IMR-90 (cell line): ENCODE measurements around the gene MICU1. TPM values are rescaled to one million over a fixed set of nuclear protein-coding genes. Genes with fewer than 3 reads are reported as not detected.
A peak's percentile ranks its signal among the peaks of the same experiment; 100 is the strongest.

Experiments
- ATAC-seq: fragments of 200-7000 bp; cut with Tn5 transposase; 2 replicates; pipeline ENCODE4 v1.9.1; 2020; ENCODE audit warnings: low read depth, mild to moderate bottlenecking, moderate library complexity
- BruUV-seq: library from RNA; stranded (reverse); fragments of 400-500 nt; replicated peaks from 2 replicates; lab custom pipeline; 2021; lab: Mats Ljungman, UMichigan
- CTCF ChIA-PET: fragments of 300-600 bp; formaldehyde crosslinking; extraction: SDS; loops from one replicate; lab custom pipeline; 2021; ENCODE audit warnings: antibody characterized with exemption; lab: Yijun Ruan, JAX
- POLR2A ChIA-PET: fragments of 300-600 bp; sonication (Branson Sonifier 250); formaldehyde crosslinking; loops from one replicate; lab custom pipeline; 2022; ENCODE audit warnings: antibody characterized with exemption; ENCODE audit not compliant: unreplicated experiment; lab: Charles Lee
- DNase-seq: peaks from one replicate; pipeline ENCODE4 v3.0.0; 2013
- H2AFZ ChIP-seq: replicated peaks from 2 replicates; pipeline ENCODE3; 2013; ENCODE audit warnings: low read length, mild to moderate bottlenecking; ENCODE audit not compliant: poor library complexity
- H2AK5ac ChIP-seq: 2 replicates; pipeline ENCODE4 v1.6.1; 2013; ENCODE audit warnings: low read depth, low read length, inconsistent platforms
- H2AK9ac ChIP-seq: replicated peaks from 2 replicates; pipeline ENCODE3; 2013; ENCODE audit warnings: mild to moderate bottlenecking, low read depth, low read length, moderate library complexity; ENCODE audit not compliant: poor library complexity
- H2BK120ac ChIP-seq: 2 replicates; pipeline ENCODE4 v1.6.1; 2013; ENCODE audit warnings: low read depth, low read length, inconsistent platforms
- H2BK15ac ChIP-seq: 3 replicates; pipeline ENCODE4 v1.6.1; 2013; ENCODE audit warnings: low read depth, low read length, inconsistent platforms
- H2BK20ac ChIP-seq: 2 replicates; pipeline ENCODE4 v1.6.1; 2013; ENCODE audit warnings: low read depth, mild to moderate bottlenecking, inconsistent platforms, low read length, moderate library complexity
- H2BK5ac ChIP-seq: 2 replicates; pipeline ENCODE4 v1.6.1; 2013; ENCODE audit warnings: mild to moderate bottlenecking, low read depth, low read length, inconsistent platforms; ENCODE audit not compliant: poor library complexity, severe bottlenecking
- H3K14ac ChIP-seq: replicated peaks from 2 replicates; pipeline ENCODE4 v1.6.1; 2013; ENCODE audit warnings: low read depth, low read length, inconsistent platforms
- H3K18ac ChIP-seq: 2 replicates; pipeline ENCODE4 v1.6.1; 2013; ENCODE audit warnings: low read depth, low read length, control low read depth
- H3K23ac ChIP-seq: 2 replicates; pipeline ENCODE4 v1.6.1; 2013; ENCODE audit warnings: low read depth, low read length, inconsistent platforms
- H3K27ac ChIP-seq: 2 replicates; pipeline ENCODE4 v1.5.1; 2013; ENCODE audit warnings: mild to moderate bottlenecking, control low read depth, low read length; ENCODE audit not compliant: insufficient read depth
- H3K27me3 ChIP-seq: 2 replicates; pipeline ENCODE4 v1.6.1; 2013; ENCODE audit warnings: low read length; ENCODE audit not compliant: control insufficient read depth, insufficient read depth
- H3K36me3 ChIP-seq: 2 replicates; pipeline ENCODE4 v1.6.1; 2013; ENCODE audit warnings: low read length, mixed read lengths; ENCODE audit not compliant: control insufficient read depth, insufficient read depth
- H3K4ac ChIP-seq: 2 replicates; pipeline ENCODE4 v1.6.1; 2013; ENCODE audit warnings: low read depth, low read length, inconsistent platforms
- H3K4me1 ChIP-seq: 2 replicates; pipeline ENCODE4 v1.6.1; 2013; ENCODE audit warnings: low read length, mixed read lengths; ENCODE audit not compliant: control insufficient read depth, insufficient read depth
- H3K4me2 ChIP-seq: 2 replicates; pipeline ENCODE4 v1.6.1; 2013; ENCODE audit warnings: low read depth, mild to moderate bottlenecking, control low read depth, low read length, moderate library complexity
- H3K4me3 ChIP-seq: 2 replicates; pipeline ENCODE4 v1.5.1; 2013; ENCODE audit warnings: low read depth, mild to moderate bottlenecking, control low read depth, low read length, moderate library complexity; ENCODE audit not compliant: insufficient read depth
- H3K56ac ChIP-seq: 2 replicates; pipeline ENCODE4 v1.6.1; 2013; ENCODE audit warnings: low read length, inconsistent platforms; ENCODE audit not compliant: insufficient read depth; ENCODE audit errors: extremely low read depth
- H3K79me1 ChIP-seq, 2 experiments: 2 replicates each; pipeline ENCODE4 v1.6.1; 2013; ENCODE audit warnings: low read length in 2 of 2, inconsistent platforms in 1 of 2, low read depth in 1 of 2
- H3K9ac ChIP-seq: 2 replicates; pipeline ENCODE4 v1.6.1; 2013; ENCODE audit warnings: low read depth, low read length, control low read depth
- H3K9me1 ChIP-seq: 2 replicates; pipeline ENCODE4 v1.6.1; 2013; ENCODE audit warnings: low read length, inconsistent platforms; ENCODE audit not compliant: insufficient read depth
- H3K9me3 ChIP-seq: 2 replicates; pipeline ENCODE4 v1.6.1; 2013; ENCODE audit warnings: low read length; ENCODE audit not compliant: control insufficient read depth, insufficient read depth
- H4K20me1 ChIP-seq: 2 replicates; pipeline ENCODE4 v1.6.1; 2013; ENCODE audit warnings: low read length, inconsistent platforms; ENCODE audit not compliant: insufficient read depth
- H4K5ac ChIP-seq: 2 replicates; pipeline ENCODE4 v1.6.1; 2013; ENCODE audit warnings: mild to moderate bottlenecking, low read depth, low read length, control low read depth
- H4K8ac ChIP-seq, 2 experiments: 2 replicates each; pipeline ENCODE4 v1.6.1; 2013; ENCODE audit warnings: low read depth in 2 of 2, low read length in 2 of 2, control low read depth in 1 of 2, inconsistent platforms in 1 of 2
- H4K91ac ChIP-seq: 2 replicates; pipeline ENCODE4 v1.6.1; 2013; ENCODE audit warnings: low read depth, low read length, inconsistent platforms; ENCODE audit not compliant: insufficient read depth
- FOS ChIP-seq: fragments of 150-350 bp; IDR thresholded peaks from 2 replicates; pipeline ENCODE4 v1.6.1; 2016; ENCODE audit warnings: low read depth, low read length
- MXI1 ChIP-seq: IDR thresholded peaks from 2 replicates; pipeline ENCODE4 v1.6.1; 2012; ENCODE audit warnings: low read depth, mild to moderate bottlenecking, low read length, moderate library complexity, borderline replicate concordance
- POLR2A ChIP-seq: IDR thresholded peaks from 2 replicates; pipeline ENCODE4 v1.6.1; 2012; ENCODE audit warnings: mild to moderate bottlenecking, low read depth, low read length
- WGBS, 2 experiments: methylation state at CpG; one replicate each; pipeline versions ENCODE4 v1.1.5 to v1.1.7; 2013; ENCODE audit warnings: missing lambda C conversion rate in 2 of 2; ENCODE audit not compliant: insufficient read length in 1 of 2; ENCODE audit errors: extremely low coverage in 2 of 2; 5-methylcytosine and 5-hydroxymethylcytosine counted together
- dilution Hi-C: fragments of 300-500 bp; cut with HindIII; formaldehyde crosslinking; loops from one replicate; pipeline ENCODE4 v1.14.3; 2018; ENCODE audit warnings: low sequenced_read_pairs; ENCODE audit not compliant: unreplicated experiment
- in situ Hi-C: fragments of 300-500 bp; cut with MboI; formaldehyde crosslinking; loops from 3 replicates; pipeline ENCODE4 v1.14.3; 2019; ENCODE audit warnings: low sequenced_read_pairs, inconsistent platforms, mixed read lengths
- intact Hi-C: fragments of 100-400 bp; cut with micrococcal nuclease; formaldehyde crosslinking; loops from 2 replicates; pipeline ENCODE4 v1.10.0; 2022
- polyA plus RNA-seq, 3 experiments: library from polyadenylated mRNA; depleted of rRNA; stranded (reverse); fragments of >200 nt; gene quantifications; 2 replicates each; pipeline ENCODE4 v1.2.3, GENCODE V29; 2012; ENCODE audit warnings: low replicate concordance in 1 of 3
- total RNA-seq: library from RNA; depleted of rRNA; stranded (reverse); fragments of >200 nt; gene quantifications from 2 replicates; pipeline ENCODE4 v1.2.3, GENCODE V29; 2012
- TF ChIP-seq, protein P1 (sequence below): fragments of 150-350 bp; IDR thresholded peaks from 2 replicates; pipeline ENCODE4 v1.6.1; 2016; ENCODE audit warnings: low read depth, mild to moderate bottlenecking, low read length, moderate library complexity, borderline replicate concordance

MICU1 gene
- total and polyA plus RNA-seq, 2 of the 4 experiments (the other 2 are of a cell fraction): 43.6 to 44.7 TPM

DNA sequence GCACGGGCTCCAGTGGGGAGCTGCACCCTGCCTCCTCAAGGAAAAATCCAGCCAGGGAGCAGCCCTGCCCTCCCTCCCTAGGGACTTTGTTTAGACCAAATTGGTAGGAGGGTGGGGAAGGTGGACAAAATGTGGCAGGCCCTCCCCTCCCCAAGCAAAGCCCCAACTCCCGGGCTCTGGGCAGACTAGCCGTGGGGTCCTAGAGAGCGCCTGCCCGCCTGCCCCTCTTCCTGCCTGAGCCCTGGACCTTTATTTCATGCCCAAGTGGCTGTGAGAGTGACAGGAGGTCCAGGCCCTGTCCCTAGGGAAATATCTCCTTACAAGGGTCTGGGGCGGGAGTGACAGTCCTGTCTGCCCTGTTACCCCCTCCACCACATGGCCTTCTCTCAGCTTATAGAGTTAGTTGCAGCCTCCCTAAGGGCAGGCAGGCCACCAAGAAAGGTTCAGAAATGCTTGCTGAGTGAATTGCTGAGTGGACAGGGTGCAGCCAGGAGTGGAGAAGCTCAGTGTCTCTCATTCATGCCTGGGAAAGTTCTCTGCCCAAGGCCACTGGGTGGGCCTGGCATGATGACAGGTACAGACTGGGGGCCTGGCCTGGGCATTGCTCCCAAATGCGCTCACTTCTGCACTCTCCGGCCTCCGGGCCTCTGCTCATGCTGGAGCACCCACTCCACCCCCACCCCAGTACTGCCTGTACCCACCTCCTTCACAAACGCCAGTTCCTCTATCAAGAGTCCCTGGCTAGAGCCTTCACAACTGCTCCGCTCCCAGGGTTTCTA, 296.4 kb downstream of the MICU1 start:
- no peak overlapping the region for H3K4me2 ChIP-seq
- intact Hi-C loops (loop anchor here (2.0 to 5.0 kb wide), 3 partner anchors 57 to 432 kb away; partner anchors contain the start of gene DDIT4), in situ Hi-C loops (loop anchor here (10.0 kb wide), 4 partner anchors 85 to 365 kb away; partner anchors contain the start of gene CHST3), dilution Hi-C loops (no loop called here)
- BruUV-seq: no TSS peak
- no peaks in the 10 kb centered on the region for H3K9me3 ChIP-seq
- no peaks in the 10 kb centered on the region for H3K27me3 ChIP-seq
- H3K56ac ChIP-seq: no peak overlapping the region
- peaks cover 24% of the 10 kb centered on the region for H3K4me1 ChIP-seq
- no peak overlapping the region for H2BK15ac ChIP-seq
- no peak overlapping the region for H3K23ac ChIP-seq
- H2AFZ ChIP-seq: no peak overlapping the region
- WGBS, 2 experiments: 91% methylated on average over 5 of the region's 11 CpGs; no CpG with 5 or more reads in 1 of the 2 experiments
- no peak overlapping the region for H4K5ac ChIP-seq
- H3K9me1 ChIP-seq: peaks cover 10% of the 10 kb centered on the region; the same call in 1 of the 2 replicates
- H3K36me3 ChIP-seq: peaks cover 8% of the 10 kb centered on the region; the same call in 1 of the 2 replicates
- no peaks in the 10 kb centered on the region for H3K79me1 ChIP-seq
- H3K14ac ChIP-seq: no peak overlapping the region
- POLR2A ChIA-PET: interaction anchor here (0.6 kb wide), 2 partner anchors 10 to 280 kb away, joined by 3 to 5 read pairs; no protein-coding TSS in a partner anchor
- no peak overlapping the region; the same call in 1 of the 2 replicates for H3K4ac ChIP-seq
- DNase-seq: no peak
- no peak for ATAC-seq
- no peak overlapping the region for H2AK9ac ChIP-seq
- H2BK120ac ChIP-seq: no peak overlapping the region
- H3K18ac ChIP-seq: no peak overlapping the region
- H3K9ac ChIP-seq: no peak overlapping the region
- TF ChIP-seq MXI1: no peak
- TF ChIP-seq POLR2A: 0 out of 2 replicates have a peak, but pooled peaks have one; percentile 42
- no peak for TF ChIP-seq FOS
- TF ChIP-seq, protein P1, sequence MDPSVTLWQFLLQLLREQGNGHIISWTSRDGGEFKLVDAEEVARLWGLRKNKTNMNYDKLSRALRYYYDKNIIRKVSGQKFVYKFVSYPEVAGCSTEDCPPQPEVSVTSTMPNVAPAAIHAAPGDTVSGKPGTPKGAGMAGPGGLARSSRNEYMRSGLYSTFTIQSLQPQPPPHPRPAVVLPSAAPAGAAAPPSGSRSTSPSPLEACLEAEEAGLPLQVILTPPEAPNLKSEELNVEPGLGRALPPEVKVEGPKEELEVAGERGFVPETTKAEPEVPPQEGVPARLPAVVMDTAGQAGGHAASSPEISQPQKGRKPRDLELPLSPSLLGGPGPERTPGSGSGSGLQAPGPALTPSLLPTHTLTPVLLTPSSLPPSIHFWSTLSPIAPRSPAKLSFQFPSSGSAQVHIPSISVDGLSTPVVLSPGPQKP: no peak
- H2BK5ac ChIP-seq: no peak overlapping the region
- H2BK20ac ChIP-seq: no peak overlapping the region
- H4K20me1 ChIP-seq: no peaks in the 10 kb centered on the region
- H3K27ac ChIP-seq: no peak overlapping the region
- no peak overlapping the region; the same call in 1 of the 2 replicates for H2AK5ac ChIP-seq
- H4K91ac ChIP-seq: no peak overlapping the region
- CTCF ChIA-PET: no interaction called here
- H3K4me3 ChIP-seq: no peak overlapping the region
- H4K8ac ChIP-seq: no peak overlapping the region
